Smooth muscle cell (in vitro differentiated cells): ENCODE measurements around the gene INSM1. TPM values are rescaled to one million over a fixed set of nuclear protein-coding genes. Genes with fewer than 3 reads are reported as not detected.
"Not testable (repeated sequence)": the region's sequence is repeated elsewhere in the genome, so short reads cannot be mapped to it uniquely, and the experiment has no call there.

Source experiments
- DNase-seq: peaks from one replicate; lab custom pipeline; 2025; ENCODE audit not compliant: unreplicated experiment; lab: John Stamatoyannopoulos, UW
- H2AFZ ChIP-seq: fragments of 200-600 bp; sonication (generic); 2 replicates; pipeline ENCODE4 v1.6.0; 2016; ENCODE audit warnings: antibody characterized with exemption, low read depth, mild to moderate bottlenecking
- H3F3A ChIP-seq: fragments of 200-600 bp; sonication (generic); 2 replicates; pipeline ENCODE4 v1.6.0; 2017; ENCODE audit warnings: antibody characterized with exemption, low read depth
- H3K27ac ChIP-seq: fragments of 200-600 bp; sonication (generic); 2 replicates; pipeline ENCODE4 v1.5.1; 2016; ENCODE audit warnings: low read depth, mild to moderate bottlenecking
- H3K27me3 ChIP-seq: fragments of 200-600 bp; sonication (generic); 2 replicates; pipeline ENCODE4 v1.6.1; 2016; ENCODE audit warnings: low read depth, mild to moderate bottlenecking
- H3K36me3 ChIP-seq: fragments of 200-600 bp; sonication (generic); 2 replicates; pipeline ENCODE4 v1.5.1; 2016; ENCODE audit warnings: low read depth
- H3K4me1 ChIP-seq: fragments of 200-600 bp; sonication (generic); 2 replicates; pipeline ENCODE4 v1.5.1; 2016; ENCODE audit warnings: low read depth
- H3K4me2 ChIP-seq: fragments of 200-600 bp; sonication (generic); 2 replicates; pipeline ENCODE4 v1.6.0; 2016; ENCODE audit warnings: mild to moderate bottlenecking
- H3K4me3 ChIP-seq: fragments of 200-600 bp; sonication (generic); 2 replicates; pipeline ENCODE4 v1.5.1; 2016; ENCODE audit warnings: mild to moderate bottlenecking
- H3K79me2 ChIP-seq: fragments of 200-600 bp; sonication (generic); 2 replicates; pipeline ENCODE4 v1.6.0; 2016; ENCODE audit warnings: low read depth, mild to moderate bottlenecking
- H3K9ac ChIP-seq: fragments of 200-600 bp; sonication (generic); 2 replicates; pipeline ENCODE4 v1.6.0; 2016; ENCODE audit warnings: low read depth
- H3K9me3 ChIP-seq: fragments of 200-600 bp; sonication (generic); replicated peaks from 2 replicates; pipeline ENCODE4 v1.5.1; 2016; ENCODE audit warnings: low read depth
- H4K20me1 ChIP-seq: fragments of 200-600 bp; sonication (generic); 2 replicates; pipeline ENCODE4 v1.6.0; 2016; ENCODE audit warnings: low read depth
- CTCF ChIP-seq: fragments of 200-600 bp; sonication (generic); IDR thresholded peaks from 2 replicates; pipeline ENCODE4 v1.5.1; 2017; ENCODE audit warnings: borderline replicate concordance, mild to moderate bottlenecking, antibody characterized with exemption; ENCODE audit not compliant: insufficient read depth, poor library complexity, severe bottlenecking
- WGBS: methylation state at CpG from one replicate; pipeline ENCODE4 v1.1.7; 2016; ENCODE audit warnings: low lambda C conversion rate; 5-methylcytosine and 5-hydroxymethylcytosine counted together
- polyA plus RNA-seq: library from polyadenylated mRNA; unstranded; fragments of >200 nt; fragmentation: Nextera tagmentation; extraction: Ambion mirVana; gene quantifications from 2 replicates; pipeline ENCODE4 v1.2.1, GENCODE V29; 2016
- total RNA-seq: library from RNA; depleted of rRNA; stranded (reverse); fragments of >200 nt; gene quantifications from 2 replicates; pipeline ENCODE4 v1.2.3, GENCODE V29; 2014

INSM1 gene
- total and polyA plus RNA-seq, 2 experiments from 2014 or later, result not detected

- Histone ChIP-seq H3K9ac (no peak overlapping the region), H3F3A (no peaks in the 10 kb centered on the region), H3K4me1 (no peaks in the 10 kb centered on the region), H3K27me3 (no peaks in the 10 kb centered on the region), H3K27ac (no peak overlapping the region), H3K4me2 (no peak overlapping the region), H3K9me3 (no peaks in the 10 kb centered on the region), H4K20me1 (no peaks in the 10 kb centered on the region), H3K36me3 (no peaks in the 10 kb centered on the region), H3K79me2 (no peaks in the 10 kb centered on the region), H3K4me3 (no peak overlapping the region), H2AFZ (no peak overlapping the region)
- WGBS, result 78% methylated on average over 7 of the region's 7 CpGs
- no peak for DNase-seq
- no peak for TF ChIP-seq CTCF
These were observed 24.0 kb upstream of the INSM1 start for GRCh38 chr20:20343932-20344331.

GRCh38 chr20:20344476-20344875 lies 23.4 kb upstream of the INSM1 start:
- H4K20me1 ChIP-seq, result no peaks in the 10 kb centered on the region
- H3K36me3 ChIP-seq, result no peaks in the 10 kb centered on the region
- H3K79me2 ChIP-seq, result no peaks in the 10 kb centered on the region
- no peak overlapping the region for H3K27ac ChIP-seq
- DNase-seq, result no peak
- TF ChIP-seq CTCF, result no peak
- no peaks in the 10 kb centered on the region for H3F3A ChIP-seq
- H2AFZ ChIP-seq, result no peak overlapping the region
- no peak overlapping the region for H3K4me3 ChIP-seq
- no peaks in the 10 kb centered on the region for H3K9me3 ChIP-seq
- WGBS, result 92% methylated on average over 4 of the region's 4 CpGs
- H3K4me1 ChIP-seq, result no peaks in the 10 kb centered on the region
- H3K4me2 ChIP-seq, result no peak overlapping the region
- H3K9ac ChIP-seq, result no peak overlapping the region
- H3K27me3 ChIP-seq, result no peaks in the 10 kb centered on the region

GRCh38 chr20:20353576-20353975 lies 14.3 kb upstream of the INSM1 start:
- Histone ChIP-seq H2AFZ (no peak overlapping the region), H3K4me3 (no peak overlapping the region), H4K20me1 (no peaks in the 10 kb centered on the region), H3K4me1 (no peaks in the 10 kb centered on the region), H3F3A (no peaks in the 10 kb centered on the region), H3K27me3 (peaks cover 4% of the 10 kb centered on the region), H3K9ac (no peak overlapping the region), H3K27ac (no peak overlapping the region), H3K36me3 (no peaks in the 10 kb centered on the region), H3K79me2 (no peaks in the 10 kb centered on the region), H3K4me2 (no peak overlapping the region), H3K9me3 (no peaks in the 10 kb centered on the region)
- TF ChIP-seq CTCF, result no peak
- WGBS, result 85% methylated on average over 3 of the region's 3 CpGs
- no peak for DNase-seq

GRCh38 chr20:20355503-20355902 lies 12.4 kb upstream of the INSM1 start:
- not testable (repeated sequence) for H3K9ac ChIP-seq, H3K4me1 ChIP-seq, H3K79me2 ChIP-seq, H4K20me1 ChIP-seq, H3K27ac ChIP-seq, H3K36me3 ChIP-seq, H3K9me3 ChIP-seq, H3K4me3 ChIP-seq, H3K4me2 ChIP-seq, H3F3A ChIP-seq, H2AFZ ChIP-seq, DNase-seq
- peaks cover 22% of the 10 kb centered on the region for H3K27me3 ChIP-seq
